VCaP (cell line): ENCODE measurements around the gene NECAB2.

Experiments used
- H3K27ac ChIP-seq: fragments of 450-650 bp; 2 replicates; pipeline ENCODE4 v1.5.1; 2017
- CTCF ChIP-seq: fragments of 450-650 bp; conservative IDR thresholded peaks from 2 replicates; pipeline ENCODE4 v1.5.1; 2017; ENCODE audit warnings: mild to moderate bottlenecking, moderate library complexity

The NECAB2 gene

GRCh38 chr16:83967838-83968305, at the start of gene NECAB2:
NECAB2 (plus strand) TSS chr16:83968244; CDS start chr16:83968649, 405 bp downstream.
- TF ChIP-seq CTCF: peak; percentile 84
- H3K27ac ChIP-seq: no peak within 1 kb of the TSS; the same call in 1 of the 2 replicates

GRCh38 chr16:83920894-83921491, 47.1 kb upstream of the NECAB2 start:
- no peak overlapping the region for H3K27ac ChIP-seq
- TF ChIP-seq CTCF: no peak

GRCh38 chr16:83923581-83924365, 44.3 kb upstream of the NECAB2 start:
- no peak for TF ChIP-seq CTCF

GRCh38 chr16:83924686-83925085, 43.4 kb upstream of the NECAB2 start:
- H3K27ac ChIP-seq: no peak overlapping the region
- TF ChIP-seq CTCF: no peak

More at GRCh38 chr16:83923581-83924365, 44.3 kb upstream of the NECAB2 start:
- H3K27ac ChIP-seq: no peak overlapping the region

GRCh38 chr16:83925095-83925905, 42.7 kb upstream of the NECAB2 start:
- no peak for TF ChIP-seq CTCF
- no peak overlapping the region for H3K27ac ChIP-seq

- TF ChIP-seq CTCF: no peak
- peak overlapping the region; percentile 72; the same call in 1 of the 2 replicates for H3K27ac ChIP-seq
These were observed 41.9 kb upstream of the NECAB2 start for GRCh38 chr16:83925957-83926725.
